ENCODE results near the gene GNAT3.

Gene GNAT3

GRCh38 chr7:80435521-80435920 is 76.3 kb downstream of the GNAT3 start:
- Histone ChIP-seq H2AFZ (ENCODE audit: low read length) (no peak overlapping the region), H3K79me1 (ENCODE audit: low read depth, low read length) (no peaks in the 10 kb centered on the region), H3K23ac (ENCODE audit: low read depth, low read length, poor library complexity) (no peak overlapping the region), H3K14ac (ENCODE audit: low read length) (no peak overlapping the region), H3K4ac (ENCODE audit: low read length) (no peak overlapping the region), H3K4me3 (ENCODE audit: low read length in 2 of 2) (no peak overlapping the region), H3K27me3 (ENCODE audit: control insufficient read depth in 3 of 3, insufficient read depth in 3 of 3, low read depth in 1 of 3, low read length in 3 of 3) (peaks cover 0 to 8% (median 0%) of the 10 kb centered on the region in 3 experiments), H4K8ac (ENCODE audit: low read depth, low read length) (no peak overlapping the region), H3K4me2 (ENCODE audit: insufficient read depth, low read length, poor library complexity, severe bottlenecking) (no peak overlapping the region), H2BK15ac (ENCODE audit: low read length) (no peak overlapping the region), H4K91ac (ENCODE audit: low read depth, low read length, poor library complexity) (no peak overlapping the region), H3K36me3 (replicated peaks in 1 of 2; ENCODE audit: control insufficient read depth in 2 of 2, insufficient read depth in 2 of 2, low read length in 2 of 2) (no peaks in the 10 kb centered on the region), H2BK5ac (ENCODE audit: low read length) (no peak overlapping the region), H3K4me1 (ENCODE audit: control insufficient read depth in 2 of 2, insufficient read depth in 1 of 2, low read depth in 1 of 2, low read length in 2 of 2) (no peaks in the 10 kb centered on the region), H2BK12ac (ENCODE audit: low read length) (no peak overlapping the region), H2BK120ac (ENCODE audit: low read depth, low read length) (no peak overlapping the region), H3K9ac (ENCODE audit: low read depth, low read length, poor library complexity) (no peak overlapping the region), H3K18ac (ENCODE audit: low read length) (no peak overlapping the region), H2AK5ac (ENCODE audit: low read depth, low read length) (no peak overlapping the region), H3K27ac (replicated peaks; ENCODE audit: low read length) (no peak overlapping the region), H3K9me3 (replicated peaks in 1 of 2; ENCODE audit: control insufficient read depth in 2 of 2, insufficient read depth in 1 of 2, low read depth in 1 of 2, low read length in 2 of 2) (no peaks in the 10 kb centered on the region)
- WGBS, 2 donors (ENCODE audit: extremely low coverage in 2 of 2, insufficient read length in 2 of 2, insufficient replicate concordance in 1 of 2): no CpG with 5 or more reads among the region's 2 CpGs
- no peak for DNase-seq (ENCODE audit: low spot score)

- H2AFZ ChIP-seq (ENCODE audit: low read length): no peak overlapping the region
- H3K36me3 ChIP-seq (replicated peaks in 1 of 2; ENCODE audit: control insufficient read depth in 2 of 2, insufficient read depth in 2 of 2, low read length in 2 of 2): no peaks in the 10 kb centered on the region
- H2BK5ac ChIP-seq (ENCODE audit: low read length): no peak overlapping the region
- H3K4me3 ChIP-seq (ENCODE audit: low read length in 2 of 2): peak overlapping the region in 1 of 2 donors; percentile 49
- H2BK15ac ChIP-seq (ENCODE audit: low read length): no peak overlapping the region
- no peak overlapping the region for H3K4me2 ChIP-seq (ENCODE audit: insufficient read depth, low read length, poor library complexity, severe bottlenecking)
- no peak overlapping the region for H4K8ac ChIP-seq (ENCODE audit: low read depth, low read length)
- no peaks in the 10 kb centered on the region for H3K4me1 ChIP-seq (ENCODE audit: control insufficient read depth in 2 of 2, insufficient read depth in 1 of 2, low read depth in 1 of 2, low read length in 2 of 2)
- DNase-seq (ENCODE audit: low spot score): no peak
- no peak overlapping the region for H2BK120ac ChIP-seq (ENCODE audit: low read depth, low read length)
- no peaks in the 10 kb centered on the region for H3K79me1 ChIP-seq (ENCODE audit: low read depth, low read length)
- no peak overlapping the region for H3K4ac ChIP-seq (ENCODE audit: low read length)
- H2BK12ac ChIP-seq (ENCODE audit: low read length): no peak overlapping the region
- no peak overlapping the region for H3K23ac ChIP-seq (ENCODE audit: low read depth, low read length, poor library complexity)
- H3K14ac ChIP-seq (ENCODE audit: low read length): no peak overlapping the region
- no peak overlapping the region for H2AK5ac ChIP-seq (ENCODE audit: low read depth, low read length)
- no peak overlapping the region for H4K91ac ChIP-seq (ENCODE audit: low read depth, low read length, poor library complexity)
- no peaks in the 10 kb centered on the region for H3K9me3 ChIP-seq (replicated peaks in 1 of 2; ENCODE audit: control insufficient read depth in 2 of 2, insufficient read depth in 1 of 2, low read depth in 1 of 2, low read length in 2 of 2)
- H3K27me3 ChIP-seq (ENCODE audit: control insufficient read depth in 3 of 3, insufficient read depth in 3 of 3, low read depth in 1 of 3, low read length in 3 of 3): peaks cover 0 to 8% (median 0%) of the 10 kb centered on the region in 3 experiments
- peak overlapping the region; percentile 34 for H3K9ac ChIP-seq (ENCODE audit: low read depth, low read length, poor library complexity)
- WGBS, 2 donors (ENCODE audit: extremely low coverage in 2 of 2, insufficient read length in 2 of 2, insufficient replicate concordance in 1 of 2): no CpG with 5 or more reads among the region's 5 CpGs
- no peak overlapping the region for H3K18ac ChIP-seq (ENCODE audit: low read length)
- H3K27ac ChIP-seq (replicated peaks; ENCODE audit: low read length): no peak overlapping the region
Measured at GRCh38 chr7:80434047-80434446, 77.8 kb downstream of the GNAT3 start.

DNA sequence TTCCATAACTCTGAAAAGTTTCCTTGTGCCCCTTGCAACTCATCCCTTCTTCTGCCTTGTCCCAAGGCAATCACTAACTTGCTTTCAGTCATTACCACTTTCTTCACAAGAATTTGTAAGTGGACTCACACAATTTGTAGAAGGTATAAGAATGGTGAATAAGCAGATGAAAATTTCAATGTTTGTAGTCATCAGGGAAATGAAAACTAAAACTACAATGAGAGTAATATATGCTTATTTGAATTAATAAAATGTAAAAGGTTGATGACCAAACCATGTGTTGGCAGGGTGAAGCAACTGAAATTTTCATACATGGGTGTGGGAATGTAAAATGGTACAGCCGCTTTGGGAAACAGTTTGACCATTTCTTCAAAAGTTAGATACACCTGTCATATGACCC is 79.7 kb downstream of the GNAT3 start:
- Histone ChIP-seq H3K9me3 (replicated peaks in 1 of 2; ENCODE audit: control insufficient read depth in 2 of 2, insufficient read depth in 1 of 2, low read depth in 1 of 2, low read length in 2 of 2) (no peaks in the 10 kb centered on the region), H3K9ac (ENCODE audit: low read depth, low read length, poor library complexity) (no peak overlapping the region), H3K4me1 (ENCODE audit: control insufficient read depth in 2 of 2, insufficient read depth in 1 of 2, low read depth in 1 of 2, low read length in 2 of 2) (no peaks in the 10 kb centered on the region), H3K27ac (replicated peaks; ENCODE audit: low read length) (no peak overlapping the region), H2BK12ac (ENCODE audit: low read length) (no peak overlapping the region), H2BK5ac (ENCODE audit: low read length) (no peak overlapping the region), H4K91ac (ENCODE audit: low read depth, low read length, poor library complexity) (no peak overlapping the region), H2BK120ac (ENCODE audit: low read depth, low read length) (no peak overlapping the region), H3K18ac (ENCODE audit: low read length) (no peak overlapping the region), H3K14ac (ENCODE audit: low read length) (no peak overlapping the region), H3K27me3 (ENCODE audit: control insufficient read depth in 3 of 3, insufficient read depth in 3 of 3, low read depth in 1 of 3, low read length in 3 of 3) (peaks cover 0 to 8% (median 0%) of the 10 kb centered on the region in 3 experiments), H3K23ac (ENCODE audit: low read depth, low read length, poor library complexity) (no peak overlapping the region), H3K36me3 (replicated peaks in 1 of 2; ENCODE audit: control insufficient read depth in 2 of 2, insufficient read depth in 2 of 2, low read length in 2 of 2) (no peaks in the 10 kb centered on the region), H3K4ac (ENCODE audit: low read length) (no peak overlapping the region), H2BK15ac (ENCODE audit: low read length) (no peak overlapping the region), H3K4me2 (ENCODE audit: insufficient read depth, low read length, poor library complexity, severe bottlenecking) (no peak overlapping the region), H3K4me3 (ENCODE audit: low read length in 2 of 2) (no peak overlapping the region), H4K8ac (ENCODE audit: low read depth, low read length) (no peak overlapping the region), H3K79me1 (ENCODE audit: low read depth, low read length) (no peaks in the 10 kb centered on the region), H2AFZ (ENCODE audit: low read length) (no peak overlapping the region), H2AK5ac (ENCODE audit: low read depth, low read length) (no peak overlapping the region)
- no CpG with 5 or more reads among the region's 1 CpG for WGBS, 2 donors (ENCODE audit: extremely low coverage in 2 of 2, insufficient read length in 2 of 2, insufficient replicate concordance in 1 of 2)
- no peak for DNase-seq (ENCODE audit: low spot score)

- H2BK15ac ChIP-seq (ENCODE audit: low read length): no peak overlapping the region
- no CpG with 5 or more reads among the region's 1 CpG for WGBS, 2 donors (ENCODE audit: extremely low coverage in 2 of 2, insufficient read length in 2 of 2, insufficient replicate concordance in 1 of 2)
- no peaks in the 10 kb centered on the region for H3K4me1 ChIP-seq (ENCODE audit: control insufficient read depth in 2 of 2, insufficient read depth in 1 of 2, low read depth in 1 of 2, low read length in 2 of 2)
Measured at GRCh38 chr7:80429181-80429580, 82.7 kb downstream of the GNAT3 start.

More at GRCh38 chr7:80429181-80429580, 82.7 kb downstream of the GNAT3 start:
- Histone ChIP-seq H3K79me1 (ENCODE audit: low read depth, low read length) (no peaks in the 10 kb centered on the region), H3K14ac (ENCODE audit: low read length) (no peak overlapping the region), H2AFZ (ENCODE audit: low read length) (no peak overlapping the region), H4K8ac (ENCODE audit: low read depth, low read length) (no peak overlapping the region), H3K23ac (ENCODE audit: low read depth, low read length, poor library complexity) (no peak overlapping the region), H2BK5ac (ENCODE audit: low read length) (no peak overlapping the region), H3K9ac (ENCODE audit: low read depth, low read length, poor library complexity) (no peak overlapping the region), H3K9me3 (replicated peaks in 1 of 2; ENCODE audit: control insufficient read depth in 2 of 2, insufficient read depth in 1 of 2, low read depth in 1 of 2, low read length in 2 of 2) (no peaks in the 10 kb centered on the region), H3K18ac (ENCODE audit: low read length) (no peak overlapping the region), H3K4me2 (ENCODE audit: insufficient read depth, low read length, poor library complexity, severe bottlenecking) (no peak overlapping the region), H2BK120ac (ENCODE audit: low read depth, low read length) (no peak overlapping the region), H3K27me3 (ENCODE audit: control insufficient read depth in 3 of 3, insufficient read depth in 3 of 3, low read depth in 1 of 3, low read length in 3 of 3) (peaks cover 0 to 4% (median 0%) of the 10 kb centered on the region in 3 experiments), H4K91ac (ENCODE audit: low read depth, low read length, poor library complexity) (no peak overlapping the region), H3K27ac (replicated peaks; ENCODE audit: low read length) (no peak overlapping the region), H3K4me3 (ENCODE audit: low read length in 2 of 2) (no peak overlapping the region), H2BK12ac (ENCODE audit: low read length) (no peak overlapping the region), H3K36me3 (replicated peaks in 1 of 2; ENCODE audit: control insufficient read depth in 2 of 2, insufficient read depth in 2 of 2, low read length in 2 of 2) (no peaks in the 10 kb centered on the region), H3K4ac (ENCODE audit: low read length) (no peak overlapping the region), H2AK5ac (ENCODE audit: low read depth, low read length) (no peak overlapping the region)
- no peak for DNase-seq (ENCODE audit: low spot score)

All from neuronal stem cell (in vitro differentiated cells).